GM12801 (cell line): ENCODE data around the gene SCMH1.

ENCODE experiments used
- TF ChIP-seq, protein P1 (sequence below): IDR thresholded peaks from one replicate; pipeline ENCODE4 v1.5.1; 2011; ENCODE audit warnings: control low read depth; ENCODE audit not compliant: insufficient read length; ENCODE audit errors: extremely low read depth

Gene SCMH1

DNA sequence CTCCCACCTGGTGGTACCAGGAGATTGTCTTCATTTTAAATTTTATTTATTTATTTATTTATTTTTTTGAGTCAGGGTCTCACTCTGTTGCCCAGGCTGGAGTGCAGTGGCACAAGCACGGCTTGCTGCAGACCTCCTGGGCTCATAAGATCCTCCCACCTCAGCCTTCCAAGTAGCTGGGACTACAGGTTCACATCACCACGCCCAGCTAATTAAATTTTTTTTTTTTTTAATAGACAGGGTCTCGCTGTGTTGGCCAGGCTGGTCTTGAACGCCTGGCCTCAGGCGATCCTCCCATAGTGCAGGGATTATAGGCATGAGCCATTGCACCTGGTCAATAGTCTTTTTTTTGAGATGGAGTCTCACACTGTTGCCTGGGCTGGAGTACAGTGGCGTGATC, 229.1 kb downstream of the SCMH1 start:
- TF ChIP-seq, protein P1, sequence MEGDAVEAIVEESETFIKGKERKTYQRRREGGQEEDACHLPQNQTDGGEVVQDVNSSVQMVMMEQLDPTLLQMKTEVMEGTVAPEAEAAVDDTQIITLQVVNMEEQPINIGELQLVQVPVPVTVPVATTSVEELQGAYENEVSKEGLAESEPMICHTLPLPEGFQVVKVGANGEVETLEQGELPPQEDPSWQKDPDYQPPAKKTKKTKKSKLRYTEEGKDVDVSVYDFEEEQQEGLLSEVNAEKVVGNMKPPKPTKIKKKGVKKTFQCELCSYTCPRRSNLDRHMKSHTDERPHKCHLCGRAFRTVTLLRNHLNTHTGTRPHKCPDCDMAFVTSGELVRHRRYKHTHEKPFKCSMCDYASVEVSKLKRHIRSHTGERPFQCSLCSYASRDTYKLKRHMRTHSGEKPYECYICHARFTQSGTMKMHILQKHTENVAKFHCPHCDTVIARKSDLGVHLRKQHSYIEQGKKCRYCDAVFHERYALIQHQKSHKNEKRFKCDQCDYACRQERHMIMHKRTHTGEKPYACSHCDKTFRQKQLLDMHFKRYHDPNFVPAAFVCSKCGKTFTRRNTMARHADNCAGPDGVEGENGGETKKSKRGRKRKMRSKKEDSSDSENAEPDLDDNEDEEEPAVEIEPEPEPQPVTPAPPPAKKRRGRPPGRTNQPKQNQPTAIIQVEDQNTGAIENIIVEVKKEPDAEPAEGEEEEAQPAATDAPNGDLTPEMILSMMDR: no peak

DNA sequence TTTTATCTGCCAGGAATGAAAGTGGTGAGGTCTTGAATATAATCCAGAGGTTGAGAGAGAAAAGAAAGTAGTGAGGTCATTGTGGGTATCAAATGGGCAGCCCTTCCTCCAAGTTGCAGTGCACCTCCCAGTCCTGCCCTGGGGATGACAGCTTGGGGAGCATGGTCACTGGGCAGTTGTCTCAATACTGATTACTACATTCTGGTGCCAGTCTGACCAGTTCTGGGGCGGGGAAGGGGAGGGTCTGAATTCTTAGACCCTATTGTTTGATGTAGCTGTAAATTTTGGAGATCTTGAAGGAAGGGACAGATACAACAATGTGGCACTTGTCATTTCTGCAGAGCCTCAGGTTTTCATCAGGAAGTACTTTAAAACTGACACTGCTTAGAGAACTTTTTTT, 231.8 kb downstream of the SCMH1 start:
- TF ChIP-seq, protein P1: no peak

DNA sequence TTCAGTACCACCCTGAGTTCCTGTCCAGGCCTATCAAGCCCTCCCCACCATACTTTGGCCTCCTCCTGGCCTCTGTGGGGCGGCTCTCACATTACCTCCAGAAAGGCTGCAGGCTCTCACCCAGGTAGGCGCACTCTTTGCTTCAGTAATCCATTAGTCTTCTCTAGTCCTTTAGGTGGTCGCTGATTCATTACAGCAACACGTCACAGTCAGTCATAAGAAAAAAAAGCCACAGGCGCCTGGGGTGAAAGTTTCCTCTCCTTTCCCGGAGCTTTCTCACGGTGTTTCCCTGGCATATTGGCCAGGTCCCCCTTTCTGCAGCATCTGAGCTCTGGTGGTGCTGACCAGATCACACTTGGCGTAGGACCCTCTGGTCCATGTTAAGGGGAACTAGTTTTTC, 232.6 kb downstream of the SCMH1 start:
- TF ChIP-seq, protein P1: no peak

DNA sequence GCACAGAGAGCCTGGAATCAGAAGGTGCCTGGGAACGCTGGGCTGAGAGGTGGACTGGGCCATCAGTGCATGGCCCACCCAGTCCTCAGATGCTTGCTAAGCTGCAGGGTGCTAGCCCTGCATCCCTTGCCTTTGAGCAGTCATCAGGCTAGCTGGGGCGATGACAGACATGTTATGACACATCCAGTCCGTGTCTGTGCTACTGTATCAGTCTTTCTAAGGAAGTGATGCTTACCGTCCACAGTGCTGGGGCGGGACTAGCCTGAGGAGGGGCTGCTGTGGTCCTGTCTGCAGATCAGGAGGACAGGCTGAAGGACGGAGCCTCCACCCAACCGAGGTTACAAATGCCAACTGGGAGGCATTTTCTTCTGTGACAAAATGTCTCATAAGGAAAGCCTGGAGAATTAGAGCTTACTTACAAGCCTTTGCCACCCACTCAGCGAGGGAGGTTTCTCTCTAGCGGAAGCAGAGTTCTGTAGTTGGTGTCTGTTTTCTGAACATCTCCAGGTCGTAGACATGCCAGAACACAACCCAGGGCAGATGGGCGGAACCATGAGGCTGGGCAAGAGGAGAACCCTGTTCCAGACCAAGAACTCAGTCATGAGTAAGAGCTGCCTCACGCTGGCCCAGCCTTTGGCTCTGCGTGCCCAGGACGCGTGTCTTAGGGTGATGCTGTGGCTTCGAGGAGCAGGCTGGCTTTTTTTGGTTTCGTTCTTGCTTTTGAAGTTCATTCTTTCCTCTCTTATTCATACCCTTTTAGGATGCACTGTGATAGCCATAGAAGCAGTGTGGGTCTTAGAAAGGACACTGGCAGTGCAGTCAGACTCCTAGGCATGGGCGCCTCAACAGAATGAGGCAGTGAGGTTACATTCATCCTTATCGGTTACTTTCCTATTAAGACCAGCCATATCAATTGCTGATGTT, 234.9 kb downstream of the SCMH1 start:
- TF ChIP-seq, protein P1: no peak

DNA sequence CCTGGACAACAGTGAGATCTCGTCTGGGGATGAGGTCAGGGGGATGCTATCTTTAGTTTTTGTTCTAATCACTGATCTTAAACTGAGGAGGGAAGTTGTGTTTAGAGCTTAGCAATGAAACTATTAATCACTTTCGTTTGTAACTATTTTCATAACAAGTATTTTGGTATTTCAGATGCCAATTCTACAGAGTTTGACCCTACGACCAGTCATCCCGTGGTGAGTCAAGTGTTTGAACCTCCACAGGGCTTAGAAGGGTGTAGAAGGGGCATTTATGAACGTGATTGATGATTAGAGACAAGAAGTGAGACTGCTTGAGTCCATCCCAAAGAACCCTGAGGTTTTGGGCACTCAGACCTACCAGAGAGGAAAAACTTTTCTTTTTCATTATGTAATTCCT, 236.2 kb downstream of the SCMH1 start:
- TF ChIP-seq, protein P1: no peak

DNA sequence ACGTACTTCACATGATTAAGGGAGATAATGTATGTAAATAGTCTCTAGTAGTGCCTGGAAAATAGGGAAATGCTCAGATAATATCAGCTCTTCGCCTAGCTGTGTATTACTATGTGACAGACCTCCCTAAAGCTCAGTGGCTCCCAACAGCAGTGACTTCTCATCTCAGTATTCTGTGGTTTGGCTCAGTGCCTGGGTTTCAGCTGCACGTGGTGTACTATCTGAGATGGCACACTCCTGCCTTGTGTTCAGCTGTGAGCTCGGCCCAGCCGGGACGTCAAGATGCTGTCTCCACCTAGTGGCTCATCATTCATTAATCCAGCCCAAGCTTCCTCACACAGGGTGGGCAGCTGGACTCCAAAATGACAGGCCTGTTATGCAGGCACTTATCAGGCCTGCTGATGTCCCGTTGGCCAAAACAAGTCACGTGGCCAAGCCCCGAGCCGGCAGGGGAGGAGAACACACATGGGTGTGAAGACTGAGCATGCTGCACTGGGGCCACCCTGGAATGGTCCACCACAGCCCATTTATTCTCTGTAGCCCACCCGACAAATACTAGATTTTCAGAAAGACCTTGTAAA, 238.4 kb downstream of the SCMH1 start:
- TF ChIP-seq, protein P1: no peak

DNA sequence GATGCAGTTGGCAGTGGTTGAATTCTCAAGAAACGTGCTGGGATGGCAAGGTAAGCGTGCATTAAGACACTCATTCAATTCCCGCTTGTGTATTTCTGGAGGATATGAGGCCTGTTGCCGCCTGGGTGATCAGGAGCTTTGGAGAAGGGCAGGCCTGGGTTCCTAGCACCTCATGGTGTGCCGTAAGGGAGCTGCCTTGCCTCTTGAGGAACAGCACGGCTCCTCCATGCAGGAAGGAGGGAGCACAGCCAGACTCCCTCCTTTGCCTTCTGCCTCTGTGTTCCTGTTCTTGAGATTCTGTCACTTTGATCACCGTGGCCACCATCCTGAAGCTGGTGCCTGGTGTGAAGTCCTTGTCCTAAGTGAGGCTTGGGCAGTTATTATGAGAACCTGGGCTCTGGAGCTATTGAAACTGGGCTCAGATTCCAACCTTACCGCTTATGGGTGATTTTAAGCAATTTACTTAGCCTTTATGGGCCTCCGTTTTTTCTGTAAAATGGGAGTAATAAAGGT, 238.9 kb downstream of the SCMH1 start:
- TF ChIP-seq, protein P1: no peak
